SJSA1 (cell line): ENCODE measurements around the gene RMI2. TPM values are rescaled to one million over a fixed set of nuclear protein-coding genes. Genes with fewer than 3 reads are reported as not detected.
A peak's percentile ranks its signal among the peaks of the same experiment; 100 is the strongest.
"Not testable (repeated sequence)": the region's sequence is repeated elsewhere in the genome, so short reads cannot be mapped to it uniquely, and the experiment has no call there.

Experiments used
- DNase-seq, 2 experiments: peaks; one replicate each; pipeline ENCODE4 v3.0.0-alpha.2; 2015 to 2020; ENCODE audit warnings: low spot score in 2 of 2, low read depth in 1 of 2
- H3K27ac ChIP-seq: fragments of 250-450 bp; sonication (Bioruptor Pico); 2 replicates; pipeline ENCODE4 v1.5.1; 2020; ENCODE audit warnings: mild to moderate bottlenecking, moderate library complexity
- H3K27me3 ChIP-seq: fragments of 250-450 bp; sonication (Bioruptor Pico); replicated peaks from 2 replicates; pipeline ENCODE4 v1.5.1; 2020; ENCODE audit warnings: mild to moderate bottlenecking, moderate library complexity
- H3K36me3 ChIP-seq: fragments of 250-450 bp; sonication (Bioruptor Pico); 2 replicates; pipeline ENCODE4 v1.5.1; 2020; ENCODE audit warnings: mild to moderate bottlenecking
- H3K4me1 ChIP-seq: fragments of 250-450 bp; sonication (Bioruptor Pico); replicated peaks from 2 replicates; pipeline ENCODE4 v1.6.1; 2021; ENCODE audit warnings: mild to moderate bottlenecking
- H3K4me3 ChIP-seq: fragments of 250-450 bp; sonication (Bioruptor Pico); 2 replicates; pipeline ENCODE4 v1.5.1; 2020; ENCODE audit warnings: mild to moderate bottlenecking
- H3K9me3 ChIP-seq: fragments of 250-450 bp; sonication (Bioruptor Pico); replicated peaks from 2 replicates; pipeline ENCODE4 v1.5.1; 2020; ENCODE audit warnings: mild to moderate bottlenecking
- total RNA-seq: library from RNA; depleted of rRNA; stranded (reverse); fragments of >200 nt; shearing (Covaris generic); gene quantifications from 2 replicates; pipeline ENCODE4 v1.2.3, GENCODE V29; 2014

RMI2 gene
- total RNA-seq, 1 experiment from 2014 or later: 29.1 TPM

DNA sequence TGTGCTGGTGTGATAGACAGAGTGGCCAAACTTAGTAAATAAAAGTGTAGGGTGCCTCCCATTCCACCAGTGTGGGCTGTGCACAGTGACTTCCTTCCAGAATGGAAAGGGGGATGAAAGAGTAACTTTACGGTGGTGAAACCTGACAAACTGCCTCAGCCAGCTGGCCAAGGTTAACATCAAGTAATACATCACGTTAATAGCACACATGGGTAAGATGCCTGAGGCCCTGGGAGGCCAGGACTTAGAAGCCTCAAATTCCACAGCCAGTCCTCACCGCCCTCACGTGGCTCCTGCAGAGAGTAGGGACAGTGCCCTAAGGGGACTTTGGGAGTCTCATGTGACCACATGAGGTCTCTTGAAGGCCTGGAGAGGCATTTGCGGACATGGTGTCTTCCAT is 14.1 kb downstream of the RMI2 start:
- no peak overlapping the region for H3K4me3 ChIP-seq
- peaks cover 82% of the 10 kb centered on the region for H3K4me1 ChIP-seq
- no peaks in the 10 kb centered on the region for H3K9me3 ChIP-seq
- peaks cover 8% of the 10 kb centered on the region; the same call in 1 of the 2 replicates for H3K36me3 ChIP-seq
- no peaks in the 10 kb centered on the region for H3K27me3 ChIP-seq
- peak; percentile 66 to 71 for DNase-seq
- peak overlapping the region; percentile 36; the same call in 1 of the 2 replicates for H3K27ac ChIP-seq

DNA sequence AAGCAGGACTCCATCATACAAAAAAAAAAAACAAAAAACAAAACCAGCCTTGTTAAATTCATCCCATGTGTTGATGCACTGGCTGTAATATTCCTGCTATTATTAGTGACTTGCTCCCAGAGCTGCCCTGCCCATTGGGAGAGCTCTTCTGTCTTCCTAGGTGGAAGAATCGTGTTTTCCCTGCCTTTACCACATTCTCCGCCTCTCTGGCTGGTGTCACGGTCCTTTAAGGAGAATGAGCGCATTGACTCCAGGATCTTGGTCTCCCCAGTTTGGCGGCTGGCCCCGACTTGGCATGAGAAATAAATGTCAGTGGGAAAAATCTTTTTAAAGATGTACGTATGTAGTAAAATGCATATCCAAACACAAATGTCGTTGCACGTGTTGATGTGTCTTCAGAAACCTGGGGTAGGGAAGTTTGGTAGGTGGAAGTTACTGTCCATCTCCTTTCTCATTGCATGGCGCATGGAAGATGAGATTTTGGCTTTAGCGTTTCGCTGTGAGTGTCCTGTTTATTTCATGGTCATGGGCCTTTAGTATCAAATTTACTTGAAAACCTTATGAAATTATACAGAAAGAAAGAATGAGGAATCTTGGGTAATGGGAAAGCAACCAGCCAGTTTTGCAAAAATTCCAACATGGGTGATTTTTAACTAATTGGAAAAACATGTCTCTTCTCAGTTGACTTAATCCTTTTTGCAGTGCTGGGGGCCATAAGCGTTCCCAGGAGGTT is 15.5 kb downstream of the RMI2 start:
- Histone ChIP-seq H3K36me3 (peaks cover 3% of the 10 kb centered on the region; the same call in 1 of the 2 replicates), H3K9me3 (no peaks in the 10 kb centered on the region), H3K27ac (no peak overlapping the region), H3K27me3 (no peaks in the 10 kb centered on the region), H3K4me3 (no peak overlapping the region), H3K4me1 (peaks cover 79% of the 10 kb centered on the region)
- no peak for DNase-seq

DNA sequence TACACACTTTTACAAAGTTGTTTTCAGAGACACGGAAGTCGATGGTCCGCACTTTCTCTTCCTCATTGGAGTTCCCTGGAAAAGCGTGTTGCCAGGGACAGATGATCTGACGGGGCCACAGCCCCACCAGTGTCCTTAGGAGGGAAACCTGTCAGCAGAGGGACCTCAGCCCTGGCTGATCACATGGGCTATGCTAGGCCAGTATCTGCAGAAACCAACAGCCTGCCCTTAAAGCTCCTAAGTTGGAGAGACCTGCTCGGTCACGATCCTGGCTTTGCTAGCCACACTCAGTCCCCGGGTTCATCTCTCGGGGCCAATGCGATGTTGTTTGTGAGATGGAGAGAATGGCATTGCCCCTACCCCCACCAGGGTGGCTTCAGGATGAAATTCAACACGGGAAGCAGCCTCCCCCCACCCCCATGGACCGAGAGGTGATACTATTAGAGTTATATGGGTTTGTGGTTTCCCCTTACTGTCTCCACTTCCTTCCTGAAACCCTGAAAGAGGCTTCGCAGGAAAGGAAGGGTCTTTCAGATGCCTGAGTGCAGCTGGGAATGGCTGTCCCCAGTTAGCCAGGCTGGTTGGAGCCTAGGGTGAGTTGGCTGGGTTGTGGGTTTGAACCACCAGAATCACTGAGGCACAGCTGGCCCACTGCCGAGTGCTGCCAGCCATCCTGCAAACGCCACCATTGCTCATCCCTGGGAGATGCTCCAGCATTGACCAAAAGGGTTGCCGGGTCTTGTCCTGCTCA is 16.6 kb downstream of the RMI2 start:
- no peaks in the 10 kb centered on the region for H3K36me3 ChIP-seq

DNA sequence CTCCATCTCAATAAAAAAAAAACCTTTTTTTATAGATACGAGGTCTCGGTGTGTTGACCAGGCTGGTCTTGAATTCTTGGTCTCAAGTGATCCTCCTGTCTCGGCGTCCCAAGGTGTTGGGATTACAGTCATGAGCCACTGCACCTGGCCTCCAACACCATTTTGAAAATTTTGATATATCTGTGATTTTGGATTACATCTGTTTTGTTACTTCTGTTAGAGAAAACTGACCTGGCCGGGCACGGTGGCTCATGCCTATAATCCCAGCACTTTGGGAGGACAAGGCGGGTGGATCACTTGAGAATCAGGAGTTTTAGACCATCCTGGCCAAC is 18.6 kb downstream of the RMI2 start:
- Histone ChIP-seq H3K27me3 (no peaks in the 10 kb centered on the region), H3K9me3 (no peaks in the 10 kb centered on the region), H3K4me3 (no peak overlapping the region), H3K4me1 (peaks cover 50% of the 10 kb centered on the region), H3K27ac (no peak overlapping the region), H3K36me3 (no peaks in the 10 kb centered on the region)
- no peak for DNase-seq

More for the DNA sequence above, 16.6 kb downstream of the RMI2 start:
- no peaks in the 10 kb centered on the region for H3K9me3 ChIP-seq
- H3K27ac ChIP-seq: no peak overlapping the region
- peaks cover 69% of the 10 kb centered on the region for H3K4me1 ChIP-seq
- no peaks in the 10 kb centered on the region for H3K27me3 ChIP-seq
- H3K4me3 ChIP-seq: no peak overlapping the region
- no peak for DNase-seq

DNA sequence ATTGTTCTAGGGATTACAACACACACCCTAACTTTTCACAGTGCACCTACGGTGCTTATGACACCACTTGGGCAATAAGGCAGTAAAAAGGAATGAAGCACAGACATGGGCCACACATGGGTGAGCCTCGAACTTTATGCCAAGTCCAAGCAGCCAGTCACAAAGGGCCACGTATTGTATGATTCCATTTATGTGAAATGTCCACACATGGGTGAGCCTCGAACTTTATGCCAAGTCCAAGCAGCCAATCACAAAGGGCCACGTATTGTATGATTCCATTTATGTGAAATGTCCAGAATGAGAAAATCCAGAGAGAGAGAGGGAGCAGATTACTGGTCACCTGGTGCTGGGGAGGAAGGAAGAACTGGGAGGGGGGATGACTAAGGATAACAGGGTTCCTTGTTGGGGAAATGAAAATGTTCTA is 22.2 kb downstream of the RMI2 start:
- Histone ChIP-seq H3K4me1 (peaks cover 23% of the 10 kb centered on the region), H3K9me3 (no peaks in the 10 kb centered on the region), H3K27me3 (no peaks in the 10 kb centered on the region), H3K27ac (no peak overlapping the region), H3K4me3 (no peak overlapping the region), H3K36me3 (no peaks in the 10 kb centered on the region)
- no peak for DNase-seq

DNA sequence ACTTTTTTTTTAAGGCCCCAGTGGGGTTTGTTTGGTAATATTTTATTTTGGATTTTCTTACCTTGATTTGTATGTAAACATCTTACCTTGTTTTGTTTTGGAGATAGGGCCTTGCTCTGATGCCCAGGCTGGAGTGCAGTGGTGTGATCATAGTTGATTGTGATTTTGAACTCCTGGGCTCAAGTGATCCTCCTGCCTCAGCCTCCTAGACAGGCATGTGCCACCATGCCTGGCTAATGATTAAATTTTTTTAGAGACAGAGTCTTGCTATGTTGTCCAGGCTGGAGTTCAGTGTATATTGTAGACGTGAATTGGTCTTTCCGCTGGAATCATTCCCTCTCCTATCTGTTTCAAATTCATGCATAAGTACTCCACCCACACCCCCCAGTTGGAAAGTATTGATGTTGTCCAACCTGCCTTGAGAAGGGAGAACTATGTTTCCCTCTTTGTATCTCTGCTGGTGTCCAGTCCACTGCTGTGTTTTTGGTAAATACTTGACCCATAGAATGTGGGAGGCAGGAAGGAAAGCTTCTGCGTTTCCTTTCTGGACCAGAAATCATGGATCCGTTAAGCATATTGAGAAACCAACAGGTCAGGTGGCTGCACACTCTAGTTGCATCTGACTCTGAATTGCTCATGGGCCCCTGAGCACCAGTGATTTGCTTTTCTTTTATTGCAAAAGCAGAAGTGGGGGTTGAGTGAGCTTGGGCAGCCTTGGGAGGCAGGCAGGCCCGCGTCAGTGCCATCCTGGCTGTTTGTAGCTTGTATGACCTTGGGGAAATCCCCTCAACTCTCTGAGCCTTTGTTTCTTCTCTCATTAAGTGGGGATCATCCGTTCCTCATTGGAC is 25.0 kb downstream of the RMI2 start:
- no peaks in the 10 kb centered on the region for H3K9me3 ChIP-seq
- H3K27ac ChIP-seq: no peak overlapping the region
- no peaks in the 10 kb centered on the region for H3K36me3 ChIP-seq
- H3K4me3 ChIP-seq: no peak overlapping the region
- no peak for DNase-seq
- peaks cover 4% of the 10 kb centered on the region for H3K4me1 ChIP-seq
- H3K27me3 ChIP-seq: no peaks in the 10 kb centered on the region

DNA sequence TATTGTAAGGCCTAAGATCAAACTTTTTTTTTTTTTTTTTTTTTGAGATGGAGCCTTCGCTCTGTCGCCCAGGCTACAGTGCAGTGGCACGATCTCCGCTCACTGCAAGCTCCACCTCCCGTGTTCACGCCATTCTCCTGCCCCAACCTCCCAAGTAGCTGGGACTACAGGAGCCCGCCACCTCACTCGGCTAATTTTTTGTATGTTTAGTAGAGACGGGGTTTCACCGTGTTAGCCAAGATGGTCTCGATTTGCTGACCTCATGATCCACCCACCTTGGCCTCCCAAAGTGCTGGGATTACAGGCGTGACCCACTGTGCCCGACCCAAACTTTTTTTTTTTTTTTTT is 25.6 kb downstream of the RMI2 start:
- H3K4me3 ChIP-seq, H3K27ac ChIP-seq, H3K27me3 ChIP-seq, H3K4me1 ChIP-seq, DNase-seq, H3K9me3 ChIP-seq, H3K36me3 ChIP-seq: not testable (repeated sequence)

DNA sequence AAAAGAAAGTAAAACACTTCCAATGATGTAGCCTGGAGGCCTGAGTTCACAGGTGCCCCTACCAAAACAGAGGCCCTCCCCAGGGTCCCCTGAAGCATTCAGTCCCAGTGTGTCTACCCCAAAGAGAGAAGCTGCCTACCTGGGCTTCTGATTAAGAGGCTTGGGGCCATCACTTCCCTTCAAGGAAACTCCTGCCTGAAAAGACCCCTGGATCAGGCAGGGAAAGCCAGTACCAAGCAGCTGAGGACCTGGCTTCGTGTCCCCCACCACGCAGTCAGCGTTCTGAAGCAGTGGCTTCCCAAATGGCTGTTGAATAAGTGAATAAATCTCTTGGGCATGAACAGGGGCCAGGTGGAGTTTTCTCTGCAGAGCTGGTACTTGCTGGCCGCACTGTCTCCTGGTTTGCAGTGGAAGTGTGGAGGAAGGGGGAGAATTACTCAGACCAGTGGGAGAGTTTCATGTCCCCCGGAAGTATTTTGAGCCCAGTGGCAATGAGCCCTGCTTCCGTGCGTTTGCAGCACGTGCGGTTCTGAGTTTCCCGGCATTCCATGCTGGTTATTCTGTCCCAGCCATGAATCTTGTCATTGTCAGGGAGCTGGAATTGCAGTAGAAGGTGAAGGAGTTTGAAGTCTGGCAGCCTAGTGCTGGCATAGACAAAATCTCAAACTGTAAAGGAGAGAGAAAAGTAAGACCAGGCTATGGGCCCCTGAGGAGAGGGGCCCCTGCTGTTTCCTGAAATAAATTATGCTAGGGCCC is 27.0 kb downstream of the RMI2 start:
- Histone ChIP-seq H3K27me3 (no peaks in the 10 kb centered on the region), H3K36me3 (no peaks in the 10 kb centered on the region), H3K9me3 (no peaks in the 10 kb centered on the region), H3K27ac (no peak overlapping the region), H3K4me3 (no peak overlapping the region), H3K4me1 (no peaks in the 10 kb centered on the region; the same call in 1 of the 2 replicates)
- DNase-seq: no peak

DNA sequence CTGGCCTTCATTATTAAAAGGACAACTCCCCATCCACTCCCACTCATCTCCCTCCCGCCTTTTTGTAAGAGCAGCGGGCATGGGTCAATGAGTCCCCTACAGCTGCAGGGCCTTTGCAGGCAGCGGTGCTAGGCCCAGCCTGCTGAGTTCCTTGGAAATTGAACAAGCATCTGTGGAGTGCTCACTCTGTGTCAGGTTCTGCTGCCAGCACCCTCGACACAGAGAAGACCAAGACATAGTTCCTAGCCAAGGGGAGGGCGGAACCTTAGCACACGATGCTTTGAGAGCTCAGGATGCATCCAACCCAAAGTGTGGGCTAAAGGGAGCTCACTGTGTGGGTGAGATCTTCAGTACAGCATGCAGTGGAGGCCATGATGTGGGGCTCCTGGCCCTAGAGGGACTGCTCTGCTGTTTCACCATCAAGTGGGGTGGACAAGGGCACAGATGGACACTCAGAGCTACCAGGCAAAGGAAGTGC is 27.6 kb downstream of the RMI2 start:
- Histone ChIP-seq H3K4me3 (no peak overlapping the region), H3K4me1 (no peaks in the 10 kb centered on the region; the same call in 1 of the 2 replicates), H3K9me3 (no peaks in the 10 kb centered on the region; the same call in 1 of the 2 replicates), H3K27ac (no peak overlapping the region), H3K36me3 (no peaks in the 10 kb centered on the region), H3K27me3 (no peaks in the 10 kb centered on the region)
- DNase-seq: no peak

DNA sequence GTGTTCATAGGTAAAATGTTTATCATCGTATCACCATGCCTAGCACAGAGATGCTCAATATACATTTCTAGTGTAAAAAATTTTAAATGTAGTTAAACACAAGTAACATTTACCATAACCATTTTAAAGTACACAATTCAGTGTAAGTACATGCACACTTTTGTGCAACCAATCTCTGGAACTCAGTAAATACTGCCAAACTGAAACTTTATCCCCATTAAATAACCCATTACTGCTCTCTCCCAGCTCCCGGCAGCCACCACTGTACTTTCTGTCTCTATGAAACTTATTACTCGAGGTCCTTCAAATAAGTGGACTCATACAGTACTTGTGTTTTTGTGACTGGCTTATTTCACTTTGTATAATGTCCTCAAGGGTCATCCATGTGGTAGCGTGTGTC is 29.0 kb downstream of the RMI2 start:
- Histone ChIP-seq H3K4me3 (no peak overlapping the region), H3K36me3 (no peaks in the 10 kb centered on the region), H3K27me3 (no peaks in the 10 kb centered on the region), H3K27ac (no peak overlapping the region), H3K4me1 (peaks cover 3% of the 10 kb centered on the region), H3K9me3 (no peaks in the 10 kb centered on the region; the same call in 1 of the 2 replicates)
- DNase-seq: no peak

DNA sequence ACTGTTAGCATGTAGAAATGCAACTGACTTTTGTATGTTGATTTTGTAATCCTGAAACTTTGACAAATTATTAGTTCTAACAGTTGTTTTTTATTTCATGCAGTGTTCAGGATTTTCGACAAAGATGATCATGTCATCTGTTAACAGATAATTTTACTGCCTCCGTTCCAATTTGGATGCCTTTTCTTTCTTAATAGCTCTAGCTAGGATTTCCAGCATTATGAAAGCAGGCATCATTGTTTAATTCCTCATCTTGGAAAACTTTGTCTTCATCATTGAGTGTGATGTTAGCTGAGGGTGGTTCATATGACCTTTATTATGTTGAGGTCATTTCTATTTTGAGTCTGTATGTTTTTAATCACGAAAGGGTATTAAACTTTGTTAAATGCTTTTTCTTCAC is 31.9 kb downstream of the RMI2 start:
- Histone ChIP-seq H3K4me3 (no peak overlapping the region), H3K27me3 (no peaks in the 10 kb centered on the region), H3K9me3 (no peaks in the 10 kb centered on the region; the same call in 1 of the 2 replicates), H3K4me1 (peaks cover 10% of the 10 kb centered on the region), H3K36me3 (no peaks in the 10 kb centered on the region), H3K27ac (no peak overlapping the region)
- no peak for DNase-seq

DNA sequence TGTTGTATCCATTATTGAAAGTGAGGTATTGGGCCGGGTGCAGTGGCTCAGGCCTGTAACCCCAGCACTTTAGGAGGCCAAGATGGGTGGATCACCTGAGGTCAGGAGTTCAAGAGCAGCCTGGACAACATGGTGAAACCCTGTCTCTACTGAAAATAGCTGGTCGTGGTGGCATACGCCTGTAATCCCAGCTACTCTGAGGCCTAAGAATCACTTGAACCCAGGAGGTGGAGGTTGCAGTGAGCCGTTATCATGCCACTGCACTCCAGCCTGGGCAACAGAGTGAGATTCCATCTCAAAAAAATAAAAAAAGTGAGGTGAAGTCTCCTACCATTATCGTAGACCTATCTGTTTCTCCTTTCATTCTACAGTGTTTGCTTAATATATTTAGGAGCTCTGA is 33.7 kb downstream of the RMI2 start:
- DNase-seq, H3K36me3 ChIP-seq, H3K9me3 ChIP-seq, H3K27me3 ChIP-seq, H3K4me3 ChIP-seq, H3K4me1 ChIP-seq, H3K27ac ChIP-seq: not testable (repeated sequence)

DNA sequence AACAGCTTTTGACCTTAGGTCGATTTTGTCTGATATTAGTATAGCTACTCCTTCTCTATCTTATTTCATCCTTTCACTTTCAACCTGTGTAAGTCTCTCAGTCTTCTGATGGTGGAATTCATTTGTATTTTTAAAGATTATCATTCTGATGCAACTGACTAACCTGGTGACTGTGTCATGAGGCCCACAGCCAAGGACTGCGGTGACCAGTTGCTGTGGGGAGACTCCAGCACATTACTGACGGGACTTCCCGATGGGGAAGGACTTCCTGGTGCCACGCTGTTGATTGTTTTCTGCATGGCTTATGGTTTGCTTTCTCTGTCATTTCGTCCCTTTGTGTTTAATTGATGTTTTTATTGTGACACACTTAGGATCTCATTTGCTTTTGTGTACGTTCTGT is 34.2 kb downstream of the RMI2 start:
- Histone ChIP-seq H3K27ac (peak overlapping the region; percentile 13; the same call in 1 of the 2 replicates), H3K4me3 (no peak overlapping the region), H3K27me3 (no peaks in the 10 kb centered on the region), H3K9me3 (no peaks in the 10 kb centered on the region; the same call in 1 of the 2 replicates), H3K36me3 (no peaks in the 10 kb centered on the region), H3K4me1 (peaks cover 10% of the 10 kb centered on the region)
- peak; percentile 53 to 66 for DNase-seq
